H1 (cell line): ENCODE data around the gene DCDC2C. TPM values are rescaled to one million over a fixed set of nuclear protein-coding genes. Genes with fewer than 3 reads are reported as not detected.

ENCODE experiments used
- CTCF ChIP-seq, 3 experiments: IDR thresholded peaks; 1 replicate in 2 of 3; 2 replicates in 1 of 3; pipeline versions ENCODE4 v1.5.1 to v1.6.1; 2011; ENCODE audit warnings: low read length in 3 of 3, mild to moderate bottlenecking in 3 of 3, inconsistent platforms in 2 of 3, low read depth in 1 of 3, moderate library complexity in 1 of 3; ENCODE audit not compliant: insufficient read depth in 1 of 3; ENCODE audit errors: control extremely low read depth in 1 of 3
- GABPA ChIP-seq: IDR thresholded peaks from 2 replicates; pipeline ENCODE4 v1.6.1; 2011; ENCODE audit warnings: mild to moderate bottlenecking, low read length, moderate library complexity, borderline replicate concordance; ENCODE audit not compliant: insufficient read depth
- SAP30 ChIP-seq: fragments of 300-600 bp; sonication (generic); IDR thresholded peaks from 2 replicates; pipeline ENCODE4 v1.7.1; 2012; ENCODE audit warnings: low read length, moderate library complexity, mild to moderate bottlenecking, inconsistent platforms; ENCODE audit not compliant: insufficient read depth, insufficient replicate concordance
- polyA plus RNA-seq, 7 experiments: library from polyadenylated mRNA; depleted of rRNA in 3 of 7; stranded (reverse) in 5 of 7; unstranded in 2 of 7; fragments of >200 nt in 5 of 7; fragments of 200-250 nt in 2 of 7; gene quantifications; 1 replicate in 5 of 7; 2 replicates in 1 of 7; 4 replicates in 1 of 7; pipeline versions ENCODE4 v1.2.1 to v1.2.3, GENCODE V29; 2011 to 2013; ENCODE audit warnings: missing spikeins in 2 of 7, mixed read lengths in 2 of 7
- total RNA-seq: library from RNA; stranded (reverse); fragmentation: NEBNext Ultra II Directional; extraction: Animal tissue kit (Norgen Biotek cat#: 25700); gene quantifications from 2 replicates; pipeline ENCODE4 v1.2.1, GENCODE V29; 2021

The DCDC2C gene
- total and polyA plus RNA-seq, 2 of the 8 experiments (the other 6 are each of a cell fraction or from before 2014, with no cell fraction given): 0.50 TPM; not detected in 1

- TF ChIP-seq CTCF (IDR thresholded peaks at IDR 0.05; ENCODE audit: control extremely low read depth in 1 of 3, insufficient read depth in 1 of 3, low read depth in 1 of 3, low read length in 3 of 3): no peak
- TF ChIP-seq GABPA: no peak
- no peak for TF ChIP-seq SAP30
These were observed 26.4 kb downstream of the DCDC2C start (continued) for GRCh38 chr2:3729786-3730185.
